ENCODE results near the gene BBC3. TPM values are rescaled to one million over a fixed set of nuclear protein-coding genes. Genes with fewer than 3 reads are reported as not detected.

Gene BBC3
- polyA plus RNA-seq, 1 donor (not counting 4 experiments of a cell fraction or from before 2014, with no cell fraction given), result 1.1 TPM

- FAIRE-seq (no peak), DNase-seq (ENCODE audit: low read depth, low spot score) (no peak)
- H3K4me1 ChIP-seq (ENCODE audit: control insufficient read depth, extremely low read depth, insufficient read depth, low read length), result peaks cover 54% of the 10 kb centered on the region
- H3K9ac ChIP-seq (ENCODE audit: control insufficient read depth, extremely low read depth, insufficient read depth, low read length), result peak overlapping the region; percentile 90
- H3K9me1 ChIP-seq (ENCODE audit: control insufficient read depth, extremely low read depth, insufficient read depth, low read length), result no peaks in the 10 kb centered on the region
- no peaks in the 10 kb centered on the region for H4K20me1 ChIP-seq (ENCODE audit: control insufficient read depth, extremely low read depth, insufficient read depth, low read length)
- no peaks in the 10 kb centered on the region for H3K36me3 ChIP-seq (ENCODE audit: control insufficient read depth in 2 of 2, extremely low read depth in 1 of 2, insufficient read depth in 2 of 2, low read length in 2 of 2)
- H3K79me2 ChIP-seq (ENCODE audit: control insufficient read depth, insufficient read depth, low read length), result peaks cover 3% of the 10 kb centered on the region
- dilution Hi-C loops (cut with MboI; ENCODE audit: extremely low pct_ligation_motif_present, low sequenced_read_pairs), result no loop called here
- peak overlapping the region; percentile 43 to 94 (median 90) for H3K4me3 ChIP-seq (ENCODE audit: control insufficient read depth in 2 of 3, extremely low read depth in 1 of 3, insufficient read depth in 2 of 3, low read depth in 1 of 3, low read length in 3 of 3)
- TF ChIP-seq EZH2 (IDR thresholded peaks at IDR 0.05; ENCODE audit: low read length) (no peak), CTCF (optimal IDR thresholded peaks at IDR 0.05 in 1 of 3, IDR thresholded peaks at IDR 0.05 in 1 of 3, conservative IDR thresholded peaks at IDR 0.05 in 1 of 3; ENCODE audit: extremely low read depth in 1 of 3, insufficient read depth in 2 of 3, low read length in 3 of 3) (no peak)
- H3K27me3 ChIP-seq (ENCODE audit: control insufficient read depth, extremely low read depth, insufficient read depth, low read length), result peaks cover 5% of the 10 kb centered on the region
- H3K27ac ChIP-seq (ENCODE audit: control insufficient read depth, insufficient read depth, low read length), result peak overlapping the region; percentile 47
- peak overlapping the region; percentile 100 for H3K4me2 ChIP-seq (ENCODE audit: control insufficient read depth, extremely low read depth, insufficient read depth, low read depth, low read length)
- no peaks in the 10 kb centered on the region for H3K9me3 ChIP-seq (ENCODE audit: control insufficient read depth, low read depth, low read length)
- H2AFZ ChIP-seq (ENCODE audit: control insufficient read depth, low read length), result peak overlapping the region; percentile 36
Measured at GRCh38 chr19:47229676-47230053, 1.3 kb downstream of the BBC3 start.

- Histone ChIP-seq H3K9ac (ENCODE audit: control insufficient read depth, extremely low read depth, insufficient read depth, low read length) (peak overlapping the region; percentile 90), H3K27me3 (ENCODE audit: control insufficient read depth, extremely low read depth, insufficient read depth, low read length) (peaks cover 5% of the 10 kb centered on the region), H3K9me3 (ENCODE audit: control insufficient read depth, low read depth, low read length) (no peaks in the 10 kb centered on the region), H3K9me1 (ENCODE audit: control insufficient read depth, extremely low read depth, insufficient read depth, low read length) (no peaks in the 10 kb centered on the region), H3K4me1 (ENCODE audit: control insufficient read depth, extremely low read depth, insufficient read depth, low read length) (peaks cover 54% of the 10 kb centered on the region), H3K27ac (ENCODE audit: control insufficient read depth, insufficient read depth, low read length) (peak overlapping the region; percentile 47), H3K36me3 (ENCODE audit: control insufficient read depth in 2 of 2, extremely low read depth in 1 of 2, insufficient read depth in 2 of 2, low read length in 2 of 2) (no peaks in the 10 kb centered on the region), H3K4me2 (ENCODE audit: control insufficient read depth, extremely low read depth, insufficient read depth, low read depth, low read length) (peak overlapping the region; percentile 100), H3K79me2 (ENCODE audit: control insufficient read depth, insufficient read depth, low read length) (peaks cover 3% of the 10 kb centered on the region), H3K4me3 (ENCODE audit: control insufficient read depth in 2 of 3, extremely low read depth in 1 of 3, insufficient read depth in 2 of 3, low read depth in 1 of 3, low read length in 3 of 3) (peak overlapping the region; percentile 43 to 94 (median 90)), H2AFZ (ENCODE audit: control insufficient read depth, low read length) (no peak overlapping the region), H4K20me1 (ENCODE audit: control insufficient read depth, extremely low read depth, insufficient read depth, low read length) (no peaks in the 10 kb centered on the region)
- dilution Hi-C loops (cut with MboI; ENCODE audit: extremely low pct_ligation_motif_present, low sequenced_read_pairs), result no loop called here
- DNase-seq (ENCODE audit: low read depth, low spot score) (no peak), FAIRE-seq (no peak)
- TF ChIP-seq EZH2 (IDR thresholded peaks at IDR 0.05; ENCODE audit: low read length), result no peak
- TF ChIP-seq CTCF (optimal IDR thresholded peaks at IDR 0.05 in 1 of 3, IDR thresholded peaks at IDR 0.05 in 1 of 3, conservative IDR thresholded peaks at IDR 0.05 in 1 of 3; ENCODE audit: extremely low read depth in 1 of 3, insufficient read depth in 2 of 3, low read length in 3 of 3), result no peak
Measured at GRCh38 chr19:47228937-47229675, 1.9 kb downstream of the BBC3 start.
